Uterus (tissue), 2 donors: Measurements from ENCODE around the gene INPP5D.

Experiments
- CTCF ChIP-seq, 4 experiments: fragments of 200-600 bp in 2 of 4; fragments of 450-650 bp in 2 of 4; sonication (generic) in 2 of 4; IDR thresholded peaks; one replicate each; pipeline ENCODE4 v1.5.1; 2016 to 2019; ENCODE audit warnings: antibody characterized with exemption in 4 of 4, mild to moderate bottlenecking in 2 of 4, moderate library complexity in 1 of 4
- POLR2A ChIP-seq, 2 donors: fragments of 450-650 bp; IDR thresholded peaks; one replicate each; pipeline ENCODE4 v1.6.1; 2016; ENCODE audit warnings: antibody characterized with exemption in 2 of 2, mild to moderate bottlenecking in 1 of 2, moderate library complexity in 1 of 2

- TF ChIP-seq POLR2A (IDR thresholded peaks at IDR 0.05) (no peak), CTCF (IDR thresholded peaks at IDR 0.05) (no peak)
Observed at GRCh38 chr2:233068762-233069418, 8.7 kb downstream of the INPP5D start.
